HG02852 (cell line): ENCODE data around the gene VRK1.
"Not testable (repeated sequence)": the region's sequence is repeated elsewhere in the genome, so short reads cannot be mapped to it uniquely, and the experiment has no call there.

Source experiments
- ATAC-seq: cut with Tn5 transposase; IDR thresholded peaks from one replicate; pipeline ENCODE4 v1.9.1; 2021; ENCODE audit warnings: mild to moderate bottlenecking, moderate library complexity; ENCODE audit not compliant: unreplicated experiment

The VRK1 gene

DNA sequence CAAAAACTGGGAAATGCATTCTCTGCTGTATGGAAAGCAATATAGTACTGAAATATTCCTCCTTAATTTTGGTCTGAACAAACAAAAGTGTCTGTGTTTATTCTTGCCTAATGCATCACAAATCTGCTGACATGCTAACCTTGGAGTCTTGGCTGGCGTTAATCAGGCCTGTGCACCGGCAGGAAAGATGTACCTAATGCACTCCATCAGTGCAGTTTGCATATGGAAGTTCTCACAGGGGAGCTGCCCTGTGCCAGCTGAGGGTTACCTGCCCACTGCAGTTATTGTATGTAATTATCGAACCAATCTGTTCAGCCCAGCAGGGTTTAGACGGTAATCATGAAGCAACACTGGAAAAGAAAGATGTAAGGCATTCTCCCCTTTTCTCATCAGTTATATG is 76.9 kb downstream of the VRK1 start:
- no peak for ATAC-seq

DNA sequence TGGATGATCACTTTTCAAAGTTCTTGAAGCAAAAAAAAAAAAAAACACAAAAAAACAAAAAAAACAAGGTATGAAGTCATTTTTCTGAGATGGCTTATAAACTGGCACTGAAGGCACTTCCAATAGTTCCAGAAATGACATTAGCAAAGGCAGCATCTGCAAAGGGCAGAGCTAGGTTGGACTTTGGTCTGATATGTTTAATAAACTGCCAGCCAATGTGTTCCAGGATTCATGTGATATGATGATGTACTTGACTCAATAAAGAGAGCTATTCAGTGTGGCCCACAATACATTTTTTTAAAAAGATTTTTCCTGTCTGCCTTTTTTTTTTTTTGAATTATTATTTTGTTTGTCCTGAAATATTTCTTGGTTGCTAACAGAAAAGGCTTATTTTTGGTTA is 79.6 kb downstream of the VRK1 start:
- no peak for ATAC-seq

DNA sequence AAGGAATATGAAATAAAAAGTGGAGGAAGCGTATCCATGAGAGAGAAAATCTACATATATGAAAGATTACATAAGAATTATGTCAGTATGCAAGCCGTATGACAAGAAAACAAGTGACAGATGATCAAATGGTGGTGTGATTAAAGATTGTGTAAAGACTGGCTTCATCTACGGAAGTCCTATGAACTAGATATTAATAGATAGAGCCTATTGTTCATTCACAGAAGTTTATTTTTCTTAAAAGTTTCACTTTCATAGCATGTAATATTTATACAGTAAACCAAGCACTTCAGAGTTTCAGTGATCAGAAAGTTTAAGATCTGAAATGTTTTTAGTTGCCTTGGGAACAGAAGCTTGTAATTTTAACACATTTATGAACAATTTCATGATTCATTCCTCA is 84.5 kb downstream of the VRK1 start:
- peak; percentile 74 for ATAC-seq

DNA sequence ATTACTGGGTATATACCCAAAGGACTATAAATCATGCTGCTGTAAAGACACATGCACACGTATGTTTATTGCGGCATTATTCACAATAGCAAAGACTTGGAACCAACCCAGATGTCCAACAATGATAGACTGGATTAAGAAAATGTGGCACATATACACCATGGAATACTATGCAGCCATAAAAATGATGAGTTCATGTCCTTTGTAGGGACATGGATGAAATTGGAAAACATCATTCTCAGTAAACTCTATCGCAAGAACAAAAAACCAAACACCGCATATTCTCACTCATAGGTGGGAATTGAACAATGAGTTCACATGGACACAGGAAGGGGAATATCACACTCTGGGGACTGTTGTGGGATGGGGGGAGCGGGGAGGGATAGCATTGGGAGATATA is 86.8 kb downstream of the VRK1 start:
- ATAC-seq = not testable (repeated sequence)

DNA sequence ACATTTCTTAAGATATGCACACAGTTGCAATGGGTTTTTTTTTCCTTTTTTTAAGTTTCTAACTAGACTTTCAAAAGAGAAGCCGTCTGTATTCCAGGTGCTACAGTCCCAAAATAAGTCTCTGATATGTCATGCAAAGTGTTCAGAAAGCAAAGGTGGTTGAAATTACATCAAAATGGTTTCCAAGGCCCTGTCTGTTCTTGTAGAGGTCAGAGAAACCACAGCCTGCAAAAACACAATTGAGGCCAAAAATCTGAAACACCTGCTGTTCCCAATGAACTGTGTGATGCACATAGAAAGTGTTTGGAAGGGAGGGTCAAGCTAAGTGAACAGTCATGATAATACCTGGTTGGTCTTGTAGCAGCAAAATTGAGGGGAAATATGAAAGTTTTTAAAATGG is 91.0 kb downstream of the VRK1 start:
- peak; percentile 88 for ATAC-seq

DNA sequence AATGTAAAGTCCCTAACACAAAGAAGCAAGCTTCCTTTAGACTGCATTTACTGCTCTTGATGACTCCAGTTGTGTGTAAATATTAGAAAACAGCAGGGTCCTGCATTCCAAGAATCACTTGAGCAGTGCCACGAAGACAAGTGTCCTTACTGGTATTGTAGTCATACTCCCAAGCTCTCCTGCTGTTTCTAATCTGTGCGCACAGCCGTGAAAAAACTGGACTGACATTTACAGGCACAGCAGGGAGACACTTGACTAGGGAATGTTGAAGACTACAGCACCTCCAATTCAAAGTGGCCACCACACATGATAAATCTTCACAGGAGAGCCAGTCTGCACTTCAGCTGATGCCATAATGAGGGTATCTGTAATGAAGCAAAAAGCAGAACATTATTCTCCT is 91.4 kb downstream of the VRK1 start:
- peak; percentile 5 for ATAC-seq

DNA sequence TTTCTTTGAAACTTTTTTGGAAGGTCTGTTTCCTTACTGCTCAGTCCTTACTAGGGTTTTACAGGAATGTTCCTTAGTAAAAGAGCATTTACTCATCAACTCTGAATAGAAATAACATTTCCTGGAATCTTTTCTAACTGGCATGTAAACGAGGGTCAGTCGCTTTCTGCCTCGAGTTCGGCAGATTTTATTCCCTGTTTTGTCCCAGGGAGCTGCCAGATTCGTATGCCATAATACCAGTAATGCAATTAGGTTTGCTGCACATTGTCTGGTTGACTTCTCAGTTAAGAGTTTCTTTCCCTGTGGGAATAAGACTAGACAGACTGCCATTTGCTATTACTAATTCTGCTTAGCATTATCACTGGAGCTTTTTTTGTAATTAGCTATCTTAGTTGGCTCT is 91.9 kb downstream of the VRK1 start:
- no peak for ATAC-seq

DNA sequence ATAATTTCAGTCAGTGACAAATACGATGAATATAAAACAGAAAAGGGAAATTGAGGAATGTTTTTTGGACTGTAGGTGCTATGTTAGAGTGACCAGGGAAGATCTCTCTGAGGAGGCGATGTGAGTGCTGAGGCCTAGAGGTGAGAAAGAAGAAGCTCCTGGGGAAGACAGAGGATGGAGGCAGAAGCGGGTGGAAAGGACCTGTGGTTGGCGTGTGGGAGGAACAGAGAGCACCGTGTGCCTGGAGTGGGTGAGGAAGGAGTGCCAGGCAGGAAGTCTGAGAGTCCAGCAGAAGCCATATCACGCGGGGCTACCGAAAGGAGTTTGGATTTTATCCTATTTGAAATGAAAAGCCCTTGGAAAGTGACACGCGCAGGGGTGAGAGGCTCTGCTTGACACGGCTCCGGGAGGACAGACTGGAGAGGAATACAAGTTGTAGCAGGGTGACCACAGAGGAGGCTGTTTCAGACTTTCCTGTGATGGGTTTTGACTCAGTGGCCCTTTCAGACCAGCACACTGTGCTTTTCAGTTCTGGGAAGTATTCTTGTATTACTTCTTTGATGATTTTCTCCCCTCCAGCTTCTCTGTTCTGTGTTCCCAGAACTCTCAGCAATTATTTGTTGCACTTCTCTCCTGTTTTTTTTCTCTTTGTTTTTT is 96.9 kb downstream of the VRK1 start:
- ATAC-seq = no peak

DNA sequence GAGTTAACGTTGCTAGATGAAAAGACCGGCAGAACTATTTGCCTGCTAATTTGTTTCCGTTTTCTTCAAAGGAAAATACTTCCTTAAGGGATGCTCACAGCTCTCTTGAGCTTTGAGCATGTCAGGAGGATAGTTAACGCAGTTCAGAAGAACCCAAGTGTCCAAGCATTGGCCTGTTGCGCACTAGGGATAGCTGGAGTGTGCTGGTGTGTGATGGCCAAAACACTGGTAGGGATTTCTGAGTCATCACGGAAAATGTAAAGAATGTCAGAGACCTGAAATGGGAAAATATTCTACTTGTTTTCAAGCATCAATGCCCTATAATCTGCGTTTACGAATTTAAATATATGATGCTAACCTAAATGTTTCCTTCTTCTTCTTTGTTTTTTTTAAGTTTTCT is 97.8 kb downstream of the VRK1 start:
- no peak for ATAC-seq

DNA sequence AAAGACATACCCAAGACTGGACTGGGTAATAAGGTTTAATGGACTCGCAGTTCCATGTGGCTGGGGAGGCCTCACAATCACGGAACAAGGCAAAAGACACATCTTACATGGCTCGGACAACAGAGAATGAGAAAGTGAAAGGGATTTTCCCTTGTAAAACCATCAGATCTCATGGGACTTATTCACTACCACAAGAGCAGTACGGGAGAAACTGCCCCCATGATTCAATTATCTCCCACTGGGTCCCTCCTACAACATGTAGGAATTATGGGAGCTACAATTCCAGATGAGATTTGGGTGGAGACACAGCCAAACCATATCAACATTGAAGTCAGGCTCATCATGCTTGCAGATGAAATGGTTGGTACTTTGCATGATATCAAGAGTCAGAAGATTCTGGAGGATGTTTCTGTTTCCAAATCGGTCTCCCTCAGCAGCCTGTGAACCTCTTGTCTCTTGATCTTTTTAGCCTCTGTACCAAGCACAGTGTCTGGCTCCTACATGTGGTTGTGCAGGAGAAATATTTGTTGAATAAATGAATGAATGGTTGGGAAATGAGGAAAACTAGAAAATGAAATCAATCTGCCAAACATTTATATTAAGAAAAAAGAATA is 98.6 kb downstream of the VRK1 start:
- peak; percentile 76 for ATAC-seq

DNA sequence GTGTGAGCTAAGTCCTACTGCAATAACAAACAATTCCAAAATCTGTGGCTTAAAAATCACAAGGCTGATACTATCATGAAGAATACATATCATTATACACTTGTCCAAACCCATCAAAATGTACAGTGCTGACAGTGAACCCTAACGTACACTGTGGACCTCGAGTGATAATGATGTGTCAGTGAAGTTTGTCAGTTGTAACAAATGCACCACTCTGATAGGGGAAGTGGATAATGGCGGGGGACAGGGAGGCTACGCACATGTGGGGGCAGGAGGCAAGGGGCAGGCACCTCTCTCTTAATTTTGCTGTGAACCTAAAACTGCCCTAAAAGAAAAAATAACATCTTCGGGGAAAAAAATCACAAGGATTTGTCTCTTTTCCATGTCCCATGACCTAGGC is 100.0 kb downstream of the VRK1 start:
- no peak for ATAC-seq

DNA sequence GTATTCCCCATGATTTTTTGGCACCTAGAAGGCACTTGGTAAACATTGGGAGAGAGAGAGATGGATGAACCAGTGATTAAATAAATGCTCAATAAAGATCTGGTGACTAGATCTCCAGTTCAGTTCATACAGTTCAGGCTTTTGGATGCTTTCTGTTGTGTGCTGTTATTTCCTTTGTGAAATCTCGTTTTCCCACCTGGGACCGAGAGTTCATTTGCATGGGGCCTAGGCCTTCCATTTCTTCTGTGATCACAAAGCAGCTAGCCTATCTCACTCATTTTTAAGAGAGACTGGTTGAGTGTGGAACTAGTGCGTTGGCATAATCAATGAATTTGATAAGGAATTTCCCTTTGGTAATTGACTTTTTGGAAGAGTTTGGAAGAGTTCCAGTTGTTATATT is 104.0 kb downstream of the VRK1 start:
- ATAC-seq = peak; percentile 92

DNA sequence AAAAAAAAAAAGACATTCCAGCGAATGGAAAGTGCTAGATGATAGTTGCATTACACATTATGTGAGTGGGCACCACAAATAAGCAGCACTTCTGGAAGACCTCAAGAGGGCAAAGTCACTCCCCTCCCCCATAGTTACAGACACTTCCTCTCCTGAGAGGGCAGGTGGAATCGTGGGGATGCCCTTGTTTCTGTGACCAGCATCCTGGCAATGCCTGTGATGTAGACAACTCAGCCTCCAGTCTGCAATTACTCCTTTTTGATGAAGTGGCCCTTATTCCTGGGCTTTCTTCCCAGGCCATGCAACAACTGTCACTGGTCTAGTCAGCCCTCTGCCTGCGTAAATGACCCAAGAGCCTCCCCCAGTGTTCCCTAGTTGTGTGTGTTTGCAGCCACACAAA is 104.8 kb downstream of the VRK1 start:
- no peak for ATAC-seq

DNA sequence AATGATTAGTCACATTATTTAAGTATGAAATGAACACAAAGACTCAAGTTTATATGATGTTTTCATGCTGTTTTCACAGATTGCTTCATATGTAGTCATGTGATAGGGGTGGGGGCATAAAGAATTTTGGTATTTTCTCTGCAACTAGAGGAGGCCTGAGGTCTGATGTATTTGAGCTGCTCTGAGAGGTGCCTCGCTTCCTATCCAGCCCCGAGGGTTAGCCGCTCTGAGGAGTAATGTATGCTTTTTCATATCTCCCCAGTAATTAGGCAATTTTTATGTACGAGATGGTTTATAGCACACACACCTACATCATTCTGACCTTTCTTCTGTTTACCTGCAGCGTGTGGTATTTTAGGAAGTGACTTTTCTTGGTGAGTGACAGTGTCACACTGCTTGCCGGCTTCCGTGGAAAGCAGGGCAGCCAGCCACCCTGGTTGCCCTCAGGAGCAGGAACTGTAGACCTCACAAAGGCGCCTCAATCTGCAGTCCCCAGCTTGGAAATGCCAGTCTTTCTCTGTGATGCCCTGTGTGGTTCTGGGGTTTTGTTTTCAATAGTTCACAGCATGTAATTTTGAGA is 106.4 kb downstream of the VRK1 start:
- no peak for ATAC-seq

DNA sequence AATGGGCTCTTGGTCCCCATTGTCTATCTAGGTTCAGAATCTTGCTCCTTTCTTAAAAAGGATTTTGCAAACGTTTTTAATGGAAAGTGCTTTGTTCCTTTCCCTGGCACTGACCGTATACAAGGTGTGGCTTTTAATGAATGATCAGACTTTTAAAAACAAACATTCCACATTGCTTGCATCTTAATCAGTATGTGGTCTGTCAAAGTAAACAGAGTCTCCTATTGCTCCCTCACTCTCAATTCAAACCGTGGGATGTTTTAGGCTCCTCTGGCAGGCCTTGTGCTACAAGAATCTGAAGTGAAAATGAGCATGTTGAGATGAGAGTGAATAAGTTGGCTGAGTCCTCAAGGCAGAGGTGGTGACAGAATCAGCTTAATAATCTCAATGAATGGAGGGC is 107.0 kb downstream of the VRK1 start:
- ATAC-seq = no peak

DNA sequence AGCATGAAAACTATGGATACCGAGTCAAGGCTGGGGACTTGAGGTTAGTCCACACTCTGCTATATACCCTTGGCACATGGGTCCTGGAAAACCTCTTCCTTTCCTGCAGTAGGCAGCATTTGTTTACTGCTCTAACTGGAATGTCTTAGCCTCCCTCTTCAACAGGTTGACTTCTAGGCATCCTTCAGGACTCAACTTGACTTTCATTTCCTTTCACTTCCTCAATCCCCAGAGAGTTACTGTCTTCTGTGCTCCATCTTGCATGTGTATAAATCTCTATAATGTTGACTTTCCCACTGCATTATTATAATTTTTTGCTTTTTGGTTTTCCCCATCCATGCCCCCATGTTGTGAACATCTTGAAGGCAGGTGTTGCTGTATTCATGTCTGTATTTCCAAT is 107.9 kb downstream of the VRK1 start:
- ATAC-seq = no peak

DNA sequence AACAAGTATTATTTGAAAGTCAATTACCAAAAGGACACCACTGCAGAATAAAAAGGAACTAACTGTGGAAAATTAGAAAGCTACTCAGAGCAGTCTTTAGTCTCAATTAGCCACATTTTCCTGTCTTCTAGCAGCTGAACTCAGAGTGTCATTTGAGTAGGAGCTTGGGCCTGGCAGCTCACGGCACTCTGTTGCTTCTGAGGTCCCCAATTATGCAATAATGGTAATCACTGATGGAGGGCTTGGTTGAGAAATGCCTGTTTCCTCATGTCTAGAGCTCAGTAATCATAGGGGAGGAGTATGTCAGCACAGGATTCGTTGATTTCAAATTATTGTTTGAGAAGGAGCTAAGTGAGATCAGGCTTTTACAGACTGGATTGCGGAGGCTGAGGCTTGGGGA is 108.6 kb downstream of the VRK1 start:
- no peak for ATAC-seq

DNA sequence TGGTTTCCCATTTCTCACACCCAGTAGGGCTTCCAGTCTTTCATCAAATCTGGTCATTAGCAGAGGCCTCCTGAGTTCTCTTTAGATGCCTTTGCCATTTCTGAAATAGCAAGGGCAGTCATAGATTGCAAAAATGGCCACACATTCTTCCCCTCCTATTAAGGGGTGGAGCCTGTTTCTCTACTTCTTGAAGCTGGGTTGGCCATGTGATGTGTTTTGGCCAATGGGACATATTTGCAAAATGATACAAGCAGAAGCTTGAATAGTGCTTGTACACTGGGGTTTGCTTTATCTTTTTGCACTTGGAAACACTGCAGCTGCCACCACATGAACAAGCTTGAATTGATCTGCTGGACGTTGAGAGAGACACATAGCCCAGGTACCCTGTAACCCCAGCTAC is 109.3 kb downstream of the VRK1 start:
- no peak for ATAC-seq

DNA sequence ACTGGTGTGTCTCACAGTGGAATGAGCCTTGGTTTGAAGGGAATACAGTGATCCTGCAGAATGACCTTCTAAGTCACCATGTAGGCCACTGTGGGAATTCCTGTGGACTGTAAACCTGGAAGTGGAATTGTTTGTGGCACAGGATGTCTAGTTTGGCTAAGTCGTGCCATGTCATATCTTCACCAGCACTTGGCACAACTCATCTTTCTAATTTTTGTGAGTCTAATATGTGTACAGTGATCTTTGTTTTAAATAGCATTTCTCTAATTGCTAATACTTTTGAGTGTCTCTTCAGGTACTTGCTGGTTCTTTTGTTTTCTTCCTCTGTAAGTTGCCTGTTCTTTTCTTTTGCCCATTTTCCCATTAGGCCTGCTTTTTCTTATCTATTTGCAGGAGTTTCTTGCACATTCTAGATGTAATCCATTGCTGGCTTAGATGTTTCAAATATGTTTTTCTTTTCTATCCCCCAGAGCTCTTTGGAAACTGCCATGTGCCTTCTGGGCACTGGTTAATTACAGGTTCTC is 112.7 kb downstream of the VRK1 start:
- no peak for ATAC-seq

DNA sequence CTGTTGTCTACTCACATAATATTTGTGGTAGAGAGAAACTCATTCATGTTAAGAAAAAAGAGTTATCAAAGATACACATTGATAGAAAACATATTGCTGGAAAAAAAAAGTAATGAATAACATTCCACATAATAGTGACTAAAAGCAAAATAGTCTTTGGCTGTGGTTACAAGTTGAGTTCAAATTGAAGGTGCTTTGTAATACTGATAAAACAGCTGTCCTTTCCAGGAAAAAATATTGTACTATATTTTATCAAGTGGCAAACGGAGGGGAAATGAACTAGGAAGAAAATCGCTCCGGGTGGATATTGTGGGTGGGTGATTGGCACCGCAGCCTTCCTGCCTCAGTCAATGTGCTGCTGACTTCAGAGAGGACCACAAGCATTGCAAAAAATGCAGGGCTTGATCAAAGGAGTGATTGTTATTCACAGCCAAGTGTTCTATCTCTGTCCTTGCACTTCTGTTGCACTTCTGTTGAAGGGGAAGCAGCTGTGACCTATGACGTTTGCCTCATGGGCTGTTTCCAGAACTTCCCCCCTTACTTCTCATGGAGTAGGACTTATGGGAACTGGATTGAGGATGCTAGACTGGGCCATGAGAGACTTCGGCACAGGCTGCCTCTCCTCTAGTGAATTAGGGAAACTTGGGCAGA is 114.4 kb downstream of the VRK1 start:
- no peak for ATAC-seq

DNA sequence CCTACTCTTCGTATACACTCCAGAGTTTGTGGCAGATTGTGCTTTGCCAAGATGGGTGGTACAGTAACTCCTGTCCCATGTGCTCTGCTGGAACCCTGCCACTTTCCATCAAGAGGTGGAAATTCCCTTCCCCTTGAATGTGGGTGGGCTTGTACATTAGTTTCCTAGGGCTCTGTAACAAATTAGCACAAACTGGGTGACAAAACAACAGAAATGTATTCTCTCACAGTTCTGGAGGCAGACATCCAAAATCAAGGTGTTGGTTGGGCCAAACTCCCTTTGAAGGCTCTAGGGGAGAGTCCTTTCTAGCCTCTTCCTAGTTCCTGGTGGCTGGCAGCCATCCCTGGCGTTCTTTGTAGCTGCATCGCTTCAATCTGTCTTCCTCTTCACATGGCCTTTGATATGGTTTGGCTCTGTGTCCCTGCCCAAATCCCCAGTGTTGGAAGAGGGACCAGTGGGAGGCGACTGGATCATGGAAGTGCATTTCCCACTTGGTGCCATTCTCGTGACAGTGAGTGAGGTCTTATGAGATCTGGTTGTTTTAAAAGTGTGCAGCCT is 117.5 kb downstream of the VRK1 start:
- ATAC-seq = no peak

DNA sequence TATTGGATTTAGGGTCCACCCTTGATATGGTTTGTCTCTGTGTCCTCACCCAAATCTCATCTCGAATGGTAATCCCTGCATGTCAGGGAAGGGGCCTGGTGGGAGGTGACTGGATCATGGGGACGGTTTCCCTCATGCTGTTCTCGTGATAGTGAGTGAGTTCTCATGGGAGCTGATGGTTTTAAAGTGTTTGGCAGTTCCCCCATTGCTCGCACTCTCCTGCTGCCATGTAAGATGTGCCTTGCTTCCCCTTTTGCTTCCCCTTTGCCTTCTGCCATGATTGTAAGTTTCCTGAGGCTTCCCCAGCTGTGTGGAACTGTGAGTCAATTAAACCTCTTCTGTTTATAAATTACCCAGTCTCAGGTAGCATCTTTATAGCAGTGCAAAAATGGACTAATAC is 118.3 kb downstream of the VRK1 start:
- no peak for ATAC-seq
